ENCODE data around the gene TMEM108. TPM values are rescaled to one million over a fixed set of nuclear protein-coding genes. Genes with fewer than 3 reads are reported as not detected.

TMEM108 gene
- polyA plus RNA-seq, 1 of the 3 experiments (the other 2 are of a cell fraction): 8.6 TPM

DNA sequence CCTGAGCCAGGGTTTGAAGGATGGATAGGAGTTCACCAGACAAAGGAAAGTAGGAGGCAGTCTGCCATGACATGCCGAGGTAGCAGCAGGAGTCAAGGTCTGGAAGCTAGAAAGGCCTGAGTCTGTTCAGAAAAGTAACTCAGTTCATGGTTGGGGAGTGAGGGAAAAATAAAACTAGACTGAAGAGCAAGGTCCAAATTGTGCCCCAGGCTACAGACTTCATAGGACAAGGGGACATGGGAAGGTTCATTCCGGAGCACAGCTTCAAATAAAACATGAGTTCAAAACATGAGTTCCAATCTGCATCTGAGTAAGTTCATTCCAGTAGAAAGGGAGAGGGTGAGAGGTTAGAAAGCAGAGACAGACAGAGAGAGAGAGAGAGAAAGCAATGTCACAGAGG lies 401.4 kb downstream of the TMEM108 start (continued):
- no peak for TF ChIP-seq TCF12 (IDR thresholded peaks at IDR 0.05)
- no peak for TF ChIP-seq GATA2 (CRISPR knock-in tag; IDR thresholded peaks at IDR 0.05)
- TF ChIP-seq, protein P1, sequence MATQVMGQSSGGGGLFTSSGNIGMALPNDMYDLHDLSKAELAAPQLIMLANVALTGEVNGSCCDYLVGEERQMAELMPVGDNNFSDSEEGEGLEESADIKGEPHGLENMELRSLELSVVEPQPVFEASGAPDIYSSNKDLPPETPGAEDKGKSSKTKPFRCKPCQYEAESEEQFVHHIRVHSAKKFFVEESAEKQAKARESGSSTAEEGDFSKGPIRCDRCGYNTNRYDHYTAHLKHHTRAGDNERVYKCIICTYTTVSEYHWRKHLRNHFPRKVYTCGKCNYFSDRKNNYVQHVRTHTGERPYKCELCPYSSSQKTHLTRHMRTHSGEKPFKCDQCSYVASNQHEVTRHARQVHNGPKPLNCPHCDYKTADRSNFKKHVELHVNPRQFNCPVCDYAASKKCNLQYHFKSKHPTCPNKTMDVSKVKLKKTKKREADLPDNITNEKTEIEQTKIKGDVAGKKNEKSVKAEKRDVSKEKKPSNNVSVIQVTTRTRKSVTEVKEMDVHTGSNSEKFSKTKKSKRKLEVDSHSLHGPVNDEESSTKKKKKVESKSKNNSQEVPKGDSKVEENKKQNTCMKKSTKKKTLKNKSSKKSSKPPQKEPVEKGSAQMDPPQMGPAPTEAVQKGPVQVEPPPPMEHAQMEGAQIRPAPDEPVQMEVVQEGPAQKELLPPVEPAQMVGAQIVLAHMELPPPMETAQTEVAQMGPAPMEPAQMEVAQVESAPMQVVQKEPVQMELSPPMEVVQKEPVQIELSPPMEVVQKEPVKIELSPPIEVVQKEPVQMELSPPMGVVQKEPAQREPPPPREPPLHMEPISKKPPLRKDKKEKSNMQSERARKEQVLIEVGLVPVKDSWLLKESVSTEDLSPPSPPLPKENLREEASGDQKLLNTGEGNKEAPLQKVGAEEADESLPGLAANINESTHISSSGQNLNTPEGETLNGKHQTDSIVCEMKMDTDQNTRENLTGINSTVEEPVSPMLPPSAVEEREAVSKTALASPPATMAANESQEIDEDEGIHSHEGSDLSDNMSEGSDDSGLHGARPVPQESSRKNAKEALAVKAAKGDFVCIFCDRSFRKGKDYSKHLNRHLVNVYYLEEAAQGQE (IDR thresholded peaks at IDR 0.05; ENCODE audit: low read depth, low read length): no peak
- TF ChIP-seq, protein P2, sequence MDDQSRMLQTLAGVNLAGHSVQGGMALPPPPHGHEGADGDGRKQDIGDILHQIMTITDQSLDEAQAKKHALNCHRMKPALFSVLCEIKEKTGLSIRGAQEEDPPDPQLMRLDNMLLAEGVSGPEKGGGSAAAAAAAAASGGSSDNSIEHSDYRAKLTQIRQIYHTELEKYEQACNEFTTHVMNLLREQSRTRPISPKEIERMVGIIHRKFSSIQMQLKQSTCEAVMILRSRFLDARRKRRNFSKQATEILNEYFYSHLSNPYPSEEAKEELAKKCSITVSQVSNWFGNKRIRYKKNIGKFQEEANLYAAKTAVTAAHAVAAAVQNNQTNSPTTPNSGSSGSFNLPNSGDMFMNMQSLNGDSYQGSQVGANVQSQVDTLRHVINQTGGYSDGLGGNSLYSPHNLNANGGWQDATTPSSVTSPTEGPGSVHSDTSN (IDR thresholded peaks at IDR 0.05): no peak

DNA sequence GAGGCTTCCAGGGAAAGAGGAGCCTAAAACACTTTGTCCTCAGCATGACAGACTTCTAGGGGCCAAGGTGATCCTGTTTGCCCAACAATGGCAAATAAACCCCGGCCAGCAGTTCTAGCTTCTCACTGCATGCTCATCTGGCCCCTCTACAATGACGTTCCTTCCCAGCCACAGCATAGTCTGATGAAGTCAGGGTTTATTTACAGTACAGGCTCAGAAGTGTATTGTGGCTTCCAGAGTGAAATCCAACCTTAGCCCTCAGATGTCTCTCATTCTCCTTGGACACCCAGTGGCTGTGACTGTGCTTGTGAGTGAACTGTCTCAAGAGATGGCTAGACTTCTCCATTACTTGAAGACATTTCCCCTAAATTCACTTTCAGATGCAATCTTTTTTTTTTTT lies 402.5 kb downstream of the TMEM108 start:
- CTCF ChIA-PET: interaction anchor here (0.7 to 1.2 kb wide), 2 partner anchors 138 to 753 kb away, joined by 3 to 4 read pairs; no protein-coding TSS in a partner anchor
- H2AFZ ChIP-seq (ENCODE audit: low read depth): no peak overlapping the region
- H4K20me1 ChIP-seq (ENCODE audit: insufficient read depth): no peaks in the 10 kb centered on the region
- H3F3A ChIP-seq (replicated peaks; ENCODE audit: insufficient read depth): no peaks in the 10 kb centered on the region
- no peaks in the 10 kb centered on the region; a peak in 1 of 4 replicates for H3K4me1 ChIP-seq (ENCODE audit: control insufficient read depth in 1 of 2, insufficient read depth in 2 of 2, low read depth in 1 of 2, low read length in 1 of 2)
- H3K4me3 ChIP-seq (ENCODE audit: low read depth in 2 of 2, low read length in 1 of 2): no peak overlapping the region
- H3K9me2 ChIP-seq: no peaks in the 10 kb centered on the region
- H3K27me3 ChIP-seq (ENCODE audit: insufficient read depth): no peaks in the 10 kb centered on the region
- no peak overlapping the region for H3K27ac ChIP-seq (ENCODE audit: low read depth in 2 of 2, low read length in 1 of 2)
- no peak overlapping the region for H3K4me2 ChIP-seq
- TF ChIP-seq, protein P3, sequence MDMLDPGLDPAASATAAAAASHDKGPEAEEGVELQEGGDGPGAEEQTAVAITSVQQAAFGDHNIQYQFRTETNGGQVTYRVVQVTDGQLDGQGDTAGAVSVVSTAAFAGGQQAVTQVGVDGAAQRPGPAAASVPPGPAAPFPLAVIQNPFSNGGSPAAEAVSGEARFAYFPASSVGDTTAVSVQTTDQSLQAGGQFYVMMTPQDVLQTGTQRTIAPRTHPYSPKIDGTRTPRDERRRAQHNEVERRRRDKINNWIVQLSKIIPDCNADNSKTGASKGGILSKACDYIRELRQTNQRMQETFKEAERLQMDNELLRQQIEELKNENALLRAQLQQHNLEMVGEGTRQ (IDR thresholded peaks at IDR 0.05; ENCODE audit: borderline replicate concordance, low read depth, low read length): no peak
- no peak for TF ChIP-seq ELF1 (IDR thresholded peaks at IDR 0.05)
- TF ChIP-seq TCF12 (IDR thresholded peaks at IDR 0.05): no peak
- no peak for TF ChIP-seq NFIC (IDR thresholded peaks at IDR 0.05; ENCODE audit: borderline replicate concordance)
- no peak for TF ChIP-seq FOXJ3 (CRISPR knock-in tag; IDR thresholded peaks at IDR 0.05)
- no peak for TF ChIP-seq SMC3 (IDR thresholded peaks at IDR 0.05; ENCODE audit: low read depth, low read length)
- no peak for TF ChIP-seq FOSL2 (IDR thresholded peaks at IDR 0.05; ENCODE audit: borderline replicate concordance, low read depth)
- TF ChIP-seq TEAD4 (IDR thresholded peaks at IDR 0.05; ENCODE audit: borderline replicate concordance, insufficient read depth): no peak
- no peak for TF ChIP-seq TAF1 (IDR thresholded peaks at IDR 0.05; ENCODE audit: borderline replicate concordance, low read depth, low read length)
- TF ChIP-seq CHD2 (IDR thresholded peaks at IDR 0.05; ENCODE audit: low read length, partially characterized antibody): no peak
- TF ChIP-seq, protein P4, sequence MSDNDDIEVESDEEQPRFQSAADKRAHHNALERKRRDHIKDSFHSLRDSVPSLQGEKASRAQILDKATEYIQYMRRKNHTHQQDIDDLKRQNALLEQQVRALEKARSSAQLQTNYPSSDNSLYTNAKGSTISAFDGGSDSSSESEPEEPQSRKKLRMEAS (IDR thresholded peaks at IDR 0.05; ENCODE audit: low read depth): no peak
- no peak for TF ChIP-seq YY1 (IDR thresholded peaks at IDR 0.05; ENCODE audit: low read depth)
- TF ChIP-seq SIN3A (IDR thresholded peaks at IDR 0.05; ENCODE audit: borderline replicate concordance, low read depth, low read length): no peak
- TF ChIP-seq, protein P5, sequence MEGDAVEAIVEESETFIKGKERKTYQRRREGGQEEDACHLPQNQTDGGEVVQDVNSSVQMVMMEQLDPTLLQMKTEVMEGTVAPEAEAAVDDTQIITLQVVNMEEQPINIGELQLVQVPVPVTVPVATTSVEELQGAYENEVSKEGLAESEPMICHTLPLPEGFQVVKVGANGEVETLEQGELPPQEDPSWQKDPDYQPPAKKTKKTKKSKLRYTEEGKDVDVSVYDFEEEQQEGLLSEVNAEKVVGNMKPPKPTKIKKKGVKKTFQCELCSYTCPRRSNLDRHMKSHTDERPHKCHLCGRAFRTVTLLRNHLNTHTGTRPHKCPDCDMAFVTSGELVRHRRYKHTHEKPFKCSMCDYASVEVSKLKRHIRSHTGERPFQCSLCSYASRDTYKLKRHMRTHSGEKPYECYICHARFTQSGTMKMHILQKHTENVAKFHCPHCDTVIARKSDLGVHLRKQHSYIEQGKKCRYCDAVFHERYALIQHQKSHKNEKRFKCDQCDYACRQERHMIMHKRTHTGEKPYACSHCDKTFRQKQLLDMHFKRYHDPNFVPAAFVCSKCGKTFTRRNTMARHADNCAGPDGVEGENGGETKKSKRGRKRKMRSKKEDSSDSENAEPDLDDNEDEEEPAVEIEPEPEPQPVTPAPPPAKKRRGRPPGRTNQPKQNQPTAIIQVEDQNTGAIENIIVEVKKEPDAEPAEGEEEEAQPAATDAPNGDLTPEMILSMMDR (IDR thresholded peaks at IDR 0.05): no peak
- no peak for TF ChIP-seq POLR2AphosphoS5 (IDR thresholded peaks at IDR 0.05; ENCODE audit: low read depth, low read length)
- TF ChIP-seq, protein P6, sequence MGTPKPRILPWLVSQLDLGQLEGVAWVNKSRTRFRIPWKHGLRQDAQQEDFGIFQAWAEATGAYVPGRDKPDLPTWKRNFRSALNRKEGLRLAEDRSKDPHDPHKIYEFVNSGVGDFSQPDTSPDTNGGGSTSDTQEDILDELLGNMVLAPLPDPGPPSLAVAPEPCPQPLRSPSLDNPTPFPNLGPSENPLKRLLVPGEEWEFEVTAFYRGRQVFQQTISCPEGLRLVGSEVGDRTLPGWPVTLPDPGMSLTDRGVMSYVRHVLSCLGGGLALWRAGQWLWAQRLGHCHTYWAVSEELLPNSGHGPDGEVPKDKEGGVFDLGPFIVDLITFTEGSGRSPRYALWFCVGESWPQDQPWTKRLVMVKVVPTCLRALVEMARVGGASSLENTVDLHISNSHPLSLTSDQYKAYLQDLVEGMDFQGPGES (IDR thresholded peaks at IDR 0.05; ENCODE audit: low read depth, low read length): no peak
- TF ChIP-seq JUND (IDR thresholded peaks at IDR 0.05): no peak
- TF ChIP-seq GATA2 (CRISPR knock-in tag; IDR thresholded peaks at IDR 0.05): no peak
- H3K36me3 ChIP-seq (replicated peaks in 1 of 2; ENCODE audit: control insufficient read depth in 1 of 2, insufficient read depth in 2 of 2, low read length in 1 of 2): no peaks in the 10 kb centered on the region
- WGBS (ENCODE audit: low lambda C conversion rate): 54% methylated on average over 2 of the region's 2 CpGs
- H3K9me3 ChIP-seq: no peaks in the 10 kb centered on the region
- no peak for DNase-seq
- no peaks in the 10 kb centered on the region for H3K79me2 ChIP-seq (ENCODE audit: insufficient read depth)
- no peak overlapping the region for H3K9ac ChIP-seq
- POLR2A ChIA-PET: no interaction called here

Data from SK-N-SH (cell line).